ENCODE measurements around the gene OLFM1.
"Not testable (repeated sequence)": the region's sequence is repeated elsewhere in the genome, so short reads cannot be mapped to it uniquely, and the experiment has no call there.

The OLFM1 gene

DNA sequence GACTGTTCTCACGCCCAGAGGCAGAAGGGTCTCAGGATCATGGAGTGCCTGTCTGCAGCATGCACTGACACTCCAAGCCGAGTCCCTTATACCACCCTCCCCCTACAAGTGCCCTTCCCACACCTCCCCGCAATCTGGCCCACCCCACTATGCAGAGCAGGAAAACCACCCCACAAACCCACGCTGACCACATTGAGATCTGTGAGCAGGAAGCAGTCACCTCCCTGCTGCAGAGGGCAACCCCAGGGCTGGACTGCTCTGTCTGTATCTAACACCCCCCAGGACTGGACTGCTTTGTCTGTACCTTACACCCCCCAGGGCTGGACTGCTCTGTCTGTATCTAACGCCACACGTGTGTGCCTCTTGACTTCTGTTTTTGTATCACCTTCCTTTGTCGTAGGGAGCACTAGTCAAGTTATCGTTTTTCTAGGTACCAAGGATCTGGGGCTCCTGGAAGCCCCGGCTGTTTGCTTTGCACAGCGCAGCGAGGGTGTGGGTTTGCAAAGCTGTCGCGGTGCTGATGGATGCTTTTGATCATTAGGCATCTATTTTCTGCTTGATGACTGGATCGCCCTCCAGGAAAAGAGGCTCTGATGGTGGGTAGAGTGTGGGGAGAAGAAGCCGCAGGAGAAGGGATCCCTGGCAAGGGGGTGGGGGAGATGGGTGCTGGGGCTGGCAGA, 21.5 kb downstream of the OLFM1 start:
- Histone ChIP-seq H3K27me3 (ENCODE audit: insufficient read depth, poor library complexity, severe bottlenecking) (peaks cover 19% of the 10 kb centered on the region), H3K27ac (replicated peaks) (no peak overlapping the region), H3K4me3 (replicated peaks; ENCODE audit: insufficient read depth, low read length) (no peak overlapping the region)
- TF ChIP-seq SPI1 (IDR thresholded peaks at IDR 0.05; ENCODE audit: borderline replicate concordance, low read depth) (no peak), POLR2AphosphoS5 (IDR thresholded peaks at IDR 0.05; ENCODE audit: low read depth) (no peak), GABPA (IDR thresholded peaks at IDR 0.05; ENCODE audit: low read depth) (no peak)
- TF ChIP-seq, protein P1, sequence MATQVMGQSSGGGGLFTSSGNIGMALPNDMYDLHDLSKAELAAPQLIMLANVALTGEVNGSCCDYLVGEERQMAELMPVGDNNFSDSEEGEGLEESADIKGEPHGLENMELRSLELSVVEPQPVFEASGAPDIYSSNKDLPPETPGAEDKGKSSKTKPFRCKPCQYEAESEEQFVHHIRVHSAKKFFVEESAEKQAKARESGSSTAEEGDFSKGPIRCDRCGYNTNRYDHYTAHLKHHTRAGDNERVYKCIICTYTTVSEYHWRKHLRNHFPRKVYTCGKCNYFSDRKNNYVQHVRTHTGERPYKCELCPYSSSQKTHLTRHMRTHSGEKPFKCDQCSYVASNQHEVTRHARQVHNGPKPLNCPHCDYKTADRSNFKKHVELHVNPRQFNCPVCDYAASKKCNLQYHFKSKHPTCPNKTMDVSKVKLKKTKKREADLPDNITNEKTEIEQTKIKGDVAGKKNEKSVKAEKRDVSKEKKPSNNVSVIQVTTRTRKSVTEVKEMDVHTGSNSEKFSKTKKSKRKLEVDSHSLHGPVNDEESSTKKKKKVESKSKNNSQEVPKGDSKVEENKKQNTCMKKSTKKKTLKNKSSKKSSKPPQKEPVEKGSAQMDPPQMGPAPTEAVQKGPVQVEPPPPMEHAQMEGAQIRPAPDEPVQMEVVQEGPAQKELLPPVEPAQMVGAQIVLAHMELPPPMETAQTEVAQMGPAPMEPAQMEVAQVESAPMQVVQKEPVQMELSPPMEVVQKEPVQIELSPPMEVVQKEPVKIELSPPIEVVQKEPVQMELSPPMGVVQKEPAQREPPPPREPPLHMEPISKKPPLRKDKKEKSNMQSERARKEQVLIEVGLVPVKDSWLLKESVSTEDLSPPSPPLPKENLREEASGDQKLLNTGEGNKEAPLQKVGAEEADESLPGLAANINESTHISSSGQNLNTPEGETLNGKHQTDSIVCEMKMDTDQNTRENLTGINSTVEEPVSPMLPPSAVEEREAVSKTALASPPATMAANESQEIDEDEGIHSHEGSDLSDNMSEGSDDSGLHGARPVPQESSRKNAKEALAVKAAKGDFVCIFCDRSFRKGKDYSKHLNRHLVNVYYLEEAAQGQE (IDR thresholded peaks at IDR 0.05; ENCODE audit: insufficient replicate concordance, low read depth): no peak
- TF ChIP-seq, protein P2, sequence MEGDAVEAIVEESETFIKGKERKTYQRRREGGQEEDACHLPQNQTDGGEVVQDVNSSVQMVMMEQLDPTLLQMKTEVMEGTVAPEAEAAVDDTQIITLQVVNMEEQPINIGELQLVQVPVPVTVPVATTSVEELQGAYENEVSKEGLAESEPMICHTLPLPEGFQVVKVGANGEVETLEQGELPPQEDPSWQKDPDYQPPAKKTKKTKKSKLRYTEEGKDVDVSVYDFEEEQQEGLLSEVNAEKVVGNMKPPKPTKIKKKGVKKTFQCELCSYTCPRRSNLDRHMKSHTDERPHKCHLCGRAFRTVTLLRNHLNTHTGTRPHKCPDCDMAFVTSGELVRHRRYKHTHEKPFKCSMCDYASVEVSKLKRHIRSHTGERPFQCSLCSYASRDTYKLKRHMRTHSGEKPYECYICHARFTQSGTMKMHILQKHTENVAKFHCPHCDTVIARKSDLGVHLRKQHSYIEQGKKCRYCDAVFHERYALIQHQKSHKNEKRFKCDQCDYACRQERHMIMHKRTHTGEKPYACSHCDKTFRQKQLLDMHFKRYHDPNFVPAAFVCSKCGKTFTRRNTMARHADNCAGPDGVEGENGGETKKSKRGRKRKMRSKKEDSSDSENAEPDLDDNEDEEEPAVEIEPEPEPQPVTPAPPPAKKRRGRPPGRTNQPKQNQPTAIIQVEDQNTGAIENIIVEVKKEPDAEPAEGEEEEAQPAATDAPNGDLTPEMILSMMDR (IDR thresholded peaks at IDR 0.05; ENCODE audit: insufficient read depth, low read length): no peak
- DNase-seq (ENCODE audit: low read depth in 1 of 2, low spot score in 1 of 2): no peak

DNA sequence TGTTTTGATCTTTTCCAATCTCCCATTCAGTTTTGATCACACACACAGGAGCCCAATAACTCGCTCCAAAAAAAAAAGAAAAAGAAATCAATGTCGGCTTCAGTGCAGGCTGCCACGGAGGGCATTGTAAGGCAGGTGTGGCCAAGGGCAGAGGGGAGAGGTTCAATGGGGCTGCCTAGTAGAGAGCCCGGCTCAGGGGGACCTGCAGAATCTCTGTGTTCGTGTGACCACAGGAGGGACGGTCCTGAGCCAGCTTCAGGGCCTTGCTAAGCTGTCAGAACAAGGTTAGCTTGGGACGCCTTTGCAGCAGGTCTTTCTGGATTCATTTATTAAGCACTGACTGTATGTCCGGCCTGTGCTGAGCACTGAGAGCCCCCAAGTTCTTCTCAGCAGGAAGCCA, 22.2 kb downstream of the OLFM1 start:
- Histone ChIP-seq H3K4me3 (replicated peaks; ENCODE audit: insufficient read depth, low read length) (no peak overlapping the region), H3K27ac (replicated peaks) (no peak overlapping the region), H3K27me3 (ENCODE audit: insufficient read depth, poor library complexity, severe bottlenecking) (peaks cover 19% of the 10 kb centered on the region)
- no peak for TF ChIP-seq GABPA (IDR thresholded peaks at IDR 0.05; ENCODE audit: low read depth)
- no peak for TF ChIP-seq POLR2AphosphoS5 (IDR thresholded peaks at IDR 0.05; ENCODE audit: low read depth)
- TF ChIP-seq SPI1 (IDR thresholded peaks at IDR 0.05; ENCODE audit: borderline replicate concordance, low read depth): no peak
- TF ChIP-seq, protein P2 (IDR thresholded peaks at IDR 0.05; ENCODE audit: insufficient read depth, low read length): no peak
- TF ChIP-seq, protein P1 (IDR thresholded peaks at IDR 0.05; ENCODE audit: insufficient replicate concordance, low read depth): no peak
- DNase-seq (ENCODE audit: low read depth in 1 of 2, low spot score in 1 of 2): no peak

DNA sequence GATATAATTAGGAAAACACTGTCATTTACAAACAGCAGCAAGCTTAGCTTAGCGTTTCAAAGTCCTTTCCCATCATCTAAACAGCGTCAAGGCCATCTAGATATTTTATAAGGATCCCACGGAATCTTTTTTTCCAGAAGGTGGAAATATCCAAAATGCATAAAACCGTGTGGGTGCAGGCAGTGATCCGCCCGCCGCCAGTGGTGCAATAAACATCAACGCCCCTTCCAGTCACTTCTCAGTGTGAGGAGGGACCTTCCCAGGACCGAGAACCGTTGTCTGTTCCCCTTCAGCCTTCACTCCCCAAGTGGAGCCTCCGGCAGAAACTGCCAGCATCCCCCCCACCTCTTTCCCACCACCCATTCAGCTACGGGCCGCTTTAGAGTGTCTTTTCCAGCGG, 22.9 kb downstream of the OLFM1 start:
- TF ChIP-seq GABPA (IDR thresholded peaks at IDR 0.05; ENCODE audit: low read depth): no peak
- no peak for TF ChIP-seq SPI1 (IDR thresholded peaks at IDR 0.05; ENCODE audit: borderline replicate concordance, low read depth)
- TF ChIP-seq, protein P2 (IDR thresholded peaks at IDR 0.05; ENCODE audit: insufficient read depth, low read length): no peak
- TF ChIP-seq, protein P1 (IDR thresholded peaks at IDR 0.05; ENCODE audit: insufficient replicate concordance, low read depth): no peak
- no peak for TF ChIP-seq POLR2AphosphoS5 (IDR thresholded peaks at IDR 0.05; ENCODE audit: low read depth)
- Histone ChIP-seq H3K27me3 (ENCODE audit: insufficient read depth, poor library complexity, severe bottlenecking) (peaks cover 19% of the 10 kb centered on the region), H3K4me3 (replicated peaks; ENCODE audit: insufficient read depth, low read length) (no peak overlapping the region), H3K27ac (replicated peaks) (no peak overlapping the region)
- no peak for DNase-seq (ENCODE audit: low read depth in 1 of 2, low spot score in 1 of 2)

DNA sequence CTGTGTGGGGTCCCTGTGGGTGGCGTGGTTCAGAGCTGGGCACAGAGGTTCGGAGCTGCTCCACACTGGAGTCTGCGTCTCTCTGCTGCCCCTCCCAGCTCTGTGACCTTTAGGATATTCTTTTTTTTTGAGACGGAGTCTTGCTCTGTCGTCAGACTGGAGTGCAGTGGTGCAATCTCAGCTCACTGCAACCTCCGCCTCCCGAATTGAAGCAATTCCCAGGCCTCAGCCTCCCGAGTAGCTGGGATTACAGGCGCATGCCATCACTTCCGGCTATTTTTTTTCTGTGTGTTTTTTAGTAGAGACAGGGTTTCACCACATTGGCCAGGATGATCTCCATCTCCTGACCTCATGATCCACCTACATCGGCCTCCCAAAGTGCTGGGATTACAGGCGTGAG, 24.1 kb downstream of the OLFM1 start:
- not testable (repeated sequence) for H3K4me3 ChIP-seq (replicated peaks; ENCODE audit: insufficient read depth, low read length); DNase-seq (ENCODE audit: low read depth in 1 of 2, low spot score in 1 of 2); H3K27ac ChIP-seq (replicated peaks)
- H3K27me3 ChIP-seq (ENCODE audit: insufficient read depth, poor library complexity, severe bottlenecking): peaks cover 19% of the 10 kb centered on the region

All from HL-60 (cell line).